Measurements from ENCODE around the gene TMEM205.
A peak's percentile ranks its signal among the peaks of the same experiment; 100 is the strongest.
"Not testable (repeated sequence)": the region's sequence is repeated elsewhere in the genome, so short reads cannot be mapped to it uniquely, and the experiment has no call there.

The TMEM205 gene

GRCh38 chr19:11346104-11346940 is at the start of gene TMEM205, which contains the start of gene CCDC159:
Gene TMEM205 (minus strand): TSS chr19:11346268. CDS start chr19:11345619, 649 bp downstream.
Gene CCDC159 (plus strand): TSS chr19:11346519. CDS start chr19:11346607, 88 bp downstream.
- peak; percentile 98 for DNase-seq (ENCODE audit: low read depth)

- no peak for DNase-seq (ENCODE audit: low read depth)
Measured at GRCh38 chr19:11390933-11391680, 45.0 kb upstream of the TMEM205 start.

- no peak for DNase-seq (ENCODE audit: low read depth)
Measured at GRCh38 chr19:11390359-11390758, 44.3 kb upstream of the TMEM205 start.

- DNase-seq (ENCODE audit: low read depth) = no peak
Measured at GRCh38 chr19:11387162-11388034, 41.3 kb upstream of the TMEM205 start.

GRCh38 chr19:11384778-11385129 is 38.7 kb upstream of the TMEM205 start:
- DNase-seq (ENCODE audit: low read depth) = no peak

- no peak for DNase-seq (ENCODE audit: low read depth)
Measured at GRCh38 chr19:11383706-11384048, 37.6 kb upstream of the TMEM205 start.

GRCh38 chr19:11382898-11383705 is 37.0 kb upstream of the TMEM205 start:
- no peak for DNase-seq (ENCODE audit: low read depth)

GRCh38 chr19:11380653-11381537 is 34.8 kb upstream of the TMEM205 start:
- DNase-seq (ENCODE audit: low read depth) = peak; percentile 87

- DNase-seq (ENCODE audit: low read depth) = no peak
Measured at GRCh38 chr19:11379857-11380350, 33.8 kb upstream of the TMEM205 start.

GRCh38 chr19:11379269-11379845 is 33.3 kb upstream of the TMEM205 start:
- DNase-seq (ENCODE audit: low read depth) = not testable (repeated sequence)

- DNase-seq (ENCODE audit: low read depth) = peak; percentile 60
Measured at GRCh38 chr19:11378319-11379189, 32.5 kb upstream of the TMEM205 start.

GRCh38 chr19:11377756-11378155 is 31.7 kb upstream of the TMEM205 start:
- DNase-seq (ENCODE audit: low read depth) = no peak

GRCh38 chr19:11377237-11377636 is 31.2 kb upstream of the TMEM205 start:
- DNase-seq (ENCODE audit: low read depth) = peak; percentile 62

GRCh38 chr19:11375143-11375948 is 29.3 kb upstream of the TMEM205 start:
- no peak for DNase-seq (ENCODE audit: low read depth)

GRCh38 chr19:11374433-11375142 is 28.5 kb upstream of the TMEM205 start, which contains the start of gene SWSAP1:
Gene SWSAP1 (plus strand): TSS chr19:11374666. CDS start chr19:11374681, 15 bp downstream.
- DNase-seq (ENCODE audit: low read depth) = peak; percentile 95

GRCh38 chr19:11373885-11374432 is 27.9 kb upstream of the TMEM205 start:
- no peak for DNase-seq (ENCODE audit: low read depth)
